ENCODE data around the gene TMEM208. TPM values are rescaled to one million over a fixed set of nuclear protein-coding genes. Genes with fewer than 3 reads are reported as not detected.

Gene TMEM208
- total RNA-seq, 4 donors from 2014 or later, result 28.0 to 47.6 (median 41.2) TPM

DNA sequence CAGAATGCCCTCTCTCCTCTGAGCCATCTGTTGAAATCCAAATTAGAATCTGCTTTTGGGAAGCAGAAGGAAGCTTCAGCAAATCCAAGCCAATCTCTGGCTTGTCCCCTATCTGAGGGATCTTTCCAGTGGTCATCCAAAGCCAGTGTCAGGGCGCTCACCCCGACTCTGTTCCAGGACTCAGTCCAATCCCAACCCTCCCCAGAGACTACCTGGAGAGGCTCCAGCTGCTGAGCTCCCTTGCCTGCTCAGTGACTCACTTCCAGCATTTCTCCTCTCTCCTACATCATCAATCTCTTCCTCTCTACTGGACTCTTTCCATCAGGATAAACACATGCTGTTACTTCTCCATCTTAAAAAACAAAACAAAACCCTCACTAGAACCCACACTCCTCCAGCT is 45.6 kb upstream of the TMEM208 start:
- WGBS, 2 donors, result 39 to 51% methylated on average over 2 of the region's 2 CpGs
- TF ChIP-seq CTCF (IDR thresholded peaks at IDR 0.05) (no peak), EP300 (IDR thresholded peaks at IDR 0.05) (no peak), POLR2A (IDR thresholded peaks at IDR 0.05) (no peak)
- Histone ChIP-seq H3K27me3 (peaks cover 0 to 13% of the 10 kb centered on the region in 2 donors), H3K4me1 (peaks cover 0 to 57% (median 25%) of the 10 kb centered on the region in 4 donors), H3K27ac (peak overlapping the region in 3 of 4 donors; percentile 21 to 58 (median 40)), H3K9me3 (no peaks in the 10 kb centered on the region), H3K36me3 (no peaks in the 10 kb centered on the region), H3K4me3 (no peak overlapping the region)
- DNase-seq (ENCODE audit: low spot score in 2 of 2), result peak in 1 of 2 donors; percentile 33

- TF ChIP-seq EP300 (IDR thresholded peaks at IDR 0.05) (no peak), CTCF (IDR thresholded peaks at IDR 0.05) (no peak), POLR2A (IDR thresholded peaks at IDR 0.05) (no peak)
- Histone ChIP-seq H3K4me3 (no peak overlapping the region), H3K36me3 (no peaks in the 10 kb centered on the region), H3K27me3 (peaks cover 0 to 13% of the 10 kb centered on the region in 2 donors), H3K4me1 (peaks cover 0 to 57% (median 25%) of the 10 kb centered on the region in 4 donors), H3K9me3 (no peaks in the 10 kb centered on the region), H3K27ac (peak overlapping the region in 2 of 4 donors; percentile 92 to 99)
- no peak for DNase-seq (ENCODE audit: low spot score in 2 of 2)
- 79 to 83% methylated on average over 2 of the region's 2 CpGs for WGBS, 2 donors
Measured at GRCh38 chr16:67182288-67182687, 44.6 kb upstream of the TMEM208 start.

GRCh38 chr16:67183284-67183626 is 43.7 kb upstream of the TMEM208 start:
- peaks cover 0 to 48% (median 22%) of the 10 kb centered on the region in 4 donors for H3K4me1 ChIP-seq
- H3K36me3 ChIP-seq, result no peaks in the 10 kb centered on the region
- TF ChIP-seq EP300 (IDR thresholded peaks at IDR 0.05) (no peak), CTCF (IDR thresholded peaks at IDR 0.05) (no peak), POLR2A (IDR thresholded peaks at IDR 0.05) (no peak)
- no peaks in the 10 kb centered on the region for H3K9me3 ChIP-seq
- no peak for DNase-seq (ENCODE audit: low spot score in 2 of 2)
- H3K4me3 ChIP-seq, result peak overlapping the region in 3 of 4 donors; percentile 62 to 76 (median 74)
- peaks cover 0 to 6% of the 10 kb centered on the region in 2 donors for H3K27me3 ChIP-seq
- peak overlapping the region; percentile 92 to 99 (median 94) for H3K27ac ChIP-seq
- 6 to 7% methylated on average over 11 of the region's 11 CpGs for WGBS, 2 donors

DNA sequence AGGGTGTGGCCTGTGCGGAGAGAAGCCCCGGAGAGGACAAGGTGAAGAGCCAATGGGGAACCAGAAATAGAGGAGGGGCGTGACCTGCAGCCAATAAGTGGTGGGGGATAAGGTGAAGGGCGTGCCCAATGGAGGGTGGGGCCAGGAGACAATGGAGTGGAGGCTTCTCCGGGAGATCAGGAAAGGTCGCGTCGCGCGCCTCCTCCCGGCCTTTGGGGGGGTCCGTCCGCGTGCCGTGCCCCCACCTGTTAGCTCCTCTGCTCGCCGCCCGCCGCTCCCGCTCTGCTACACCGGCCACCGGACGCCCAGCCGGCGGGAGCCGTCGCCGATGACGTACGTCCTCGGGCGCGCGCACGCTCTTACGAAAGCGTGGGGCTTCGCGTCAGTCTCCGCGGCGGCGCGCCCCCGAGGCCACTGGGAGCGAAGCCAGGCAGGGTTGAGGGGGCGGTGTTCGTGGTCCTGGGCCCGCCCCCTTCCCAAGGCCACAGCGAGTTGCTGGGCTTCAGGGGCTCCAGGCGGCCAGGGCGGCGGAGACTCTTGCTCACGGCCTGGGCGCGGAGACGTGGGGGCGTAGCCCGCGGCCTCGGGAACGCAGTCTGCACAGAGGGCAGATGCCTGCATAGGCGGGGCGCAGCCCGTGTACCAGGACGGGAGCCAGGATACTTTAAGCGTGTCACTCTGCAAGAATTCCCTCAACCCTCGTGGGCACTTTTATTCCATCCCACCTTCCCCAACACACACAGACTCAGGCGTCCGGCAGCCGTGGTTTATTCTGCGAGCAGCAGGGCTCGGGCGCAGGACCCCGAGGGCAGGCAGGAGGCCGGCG is 43.1 kb upstream of the TMEM208 start, which contains the start of gene MATCAP1:
TSS of gene MATCAP1 (minus strand) at position 337 of the 826 bp plus-strand sequence. CDS start 3,353 bp downstream, outside the sequence.
- WGBS, 2 donors, result 0% methylated on average over 51 to 74 of the region's 77 CpGs
- Histone ChIP-seq H3K4me1 (peaks cover 0 to 43% (median 18%) of the 10 kb centered on the region in 4 donors), H3K27ac (peak within 1 kb of the TSS; percentile 92 to 99 (median 94))

More for the DNA sequence above, 43.1 kb upstream of the TMEM208 start, which contains the start of gene MATCAP1:
- Histone ChIP-seq H3K4me3 (peak within 1 kb of the TSS; percentile 49 to 76 (median 68)), H3K9me3 (no peaks in the 10 kb centered on the region), H3K27me3 (peaks cover 0 to 3% of the 10 kb centered on the region in 2 donors), H3K36me3 (no peaks in the 10 kb centered on the region)
- peak in 1 of 2 donors; percentile 73 for TF ChIP-seq POLR2A (IDR thresholded peaks at IDR 0.05)
- peak; percentile 47 to 89 for TF ChIP-seq EP300 (IDR thresholded peaks at IDR 0.05)
- TF ChIP-seq CTCF (IDR thresholded peaks at IDR 0.05), result peak in 1 of 5 experiments; percentile 30
- DNase-seq (ENCODE audit: low spot score in 2 of 2), result peak; percentile 86 to 93
